ENCODE results near the gene TPD52L1. TPM values are rescaled to one million over a fixed set of nuclear protein-coding genes. Genes with fewer than 3 reads are reported as not detected.
A peak's percentile ranks its signal among the peaks of the same experiment; 100 is the strongest.

The TPD52L1 gene
- total RNA-seq, 6 experiments from 2014 or later = 36.8 to 119 (median 47.7) TPM

DNA sequence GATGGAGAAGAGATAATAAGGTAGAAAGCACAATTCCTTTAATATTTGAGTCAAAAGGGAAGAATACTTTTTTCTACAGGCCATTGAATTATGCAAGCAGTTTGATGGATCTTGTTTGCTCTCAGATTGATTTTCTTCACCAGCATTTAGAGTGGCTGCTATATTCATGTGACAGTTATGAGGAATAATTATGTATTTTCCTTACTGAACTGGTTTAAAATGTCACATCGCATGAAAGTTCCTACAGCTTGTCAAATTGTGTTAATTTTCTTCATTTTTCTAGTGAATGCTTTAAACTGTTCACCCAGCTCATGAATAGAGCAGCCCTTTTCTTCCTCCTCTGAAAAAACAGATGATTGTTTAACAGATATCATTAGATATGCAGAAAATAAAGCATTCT, 37.4 kb upstream of the TPD52L1 start:
- DNase-seq (no peak), ATAC-seq (no peak)
- Histone ChIP-seq H3K27ac (no peak overlapping the region), H3K9me3 (no peaks in the 10 kb centered on the region), H3K27me3 (no peaks in the 10 kb centered on the region), H3K36me3 (no peaks in the 10 kb centered on the region), H3K4me3 (no peak overlapping the region), H3K4me1 (no peaks in the 10 kb centered on the region)
- intact Hi-C loops (cut with DNase I) = no loop called here
- 92% methylated on average over 1 of the region's 1 CpG for WGBS (ENCODE audit: insufficient coverage, low coverage, low lambda C conversion rate, missing lambda C conversion rate)
- TF ChIP-seq, protein P1, sequence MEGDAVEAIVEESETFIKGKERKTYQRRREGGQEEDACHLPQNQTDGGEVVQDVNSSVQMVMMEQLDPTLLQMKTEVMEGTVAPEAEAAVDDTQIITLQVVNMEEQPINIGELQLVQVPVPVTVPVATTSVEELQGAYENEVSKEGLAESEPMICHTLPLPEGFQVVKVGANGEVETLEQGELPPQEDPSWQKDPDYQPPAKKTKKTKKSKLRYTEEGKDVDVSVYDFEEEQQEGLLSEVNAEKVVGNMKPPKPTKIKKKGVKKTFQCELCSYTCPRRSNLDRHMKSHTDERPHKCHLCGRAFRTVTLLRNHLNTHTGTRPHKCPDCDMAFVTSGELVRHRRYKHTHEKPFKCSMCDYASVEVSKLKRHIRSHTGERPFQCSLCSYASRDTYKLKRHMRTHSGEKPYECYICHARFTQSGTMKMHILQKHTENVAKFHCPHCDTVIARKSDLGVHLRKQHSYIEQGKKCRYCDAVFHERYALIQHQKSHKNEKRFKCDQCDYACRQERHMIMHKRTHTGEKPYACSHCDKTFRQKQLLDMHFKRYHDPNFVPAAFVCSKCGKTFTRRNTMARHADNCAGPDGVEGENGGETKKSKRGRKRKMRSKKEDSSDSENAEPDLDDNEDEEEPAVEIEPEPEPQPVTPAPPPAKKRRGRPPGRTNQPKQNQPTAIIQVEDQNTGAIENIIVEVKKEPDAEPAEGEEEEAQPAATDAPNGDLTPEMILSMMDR (IDR thresholded peaks at IDR 0.05) = no peak
- no peak for TF ChIP-seq POLR2A (IDR thresholded peaks at IDR 0.05)

DNA sequence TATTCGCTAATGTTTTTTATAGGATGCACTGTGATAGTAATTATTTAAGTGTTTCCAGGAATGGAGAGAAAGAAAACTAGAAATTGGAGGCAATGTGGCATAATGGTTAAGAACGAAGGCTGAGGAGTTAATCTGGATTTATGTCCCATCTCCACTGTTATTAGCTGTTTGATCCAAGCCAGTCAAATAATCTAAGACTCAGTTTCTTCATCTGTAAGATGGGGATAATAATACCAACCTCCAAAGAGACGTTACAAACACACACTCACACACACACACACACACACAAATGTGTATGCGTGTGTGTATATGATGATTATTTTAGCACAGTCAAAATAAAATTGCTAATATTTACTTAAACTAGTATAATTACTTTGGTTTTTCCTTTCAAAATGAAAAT, 36.9 kb upstream of the TPD52L1 start:
- H3K36me3 ChIP-seq = no peaks in the 10 kb centered on the region
- H3K4me1 ChIP-seq = peaks cover 0 to 4% (median under 1%) of the 10 kb centered on the region in 4 donors
- ATAC-seq (no peak), DNase-seq (no peak)
- 93% methylated on average over 4 of the region's 4 CpGs for WGBS (ENCODE audit: insufficient coverage, low coverage, low lambda C conversion rate, missing lambda C conversion rate)
- intact Hi-C loops (cut with DNase I) = no loop called here
- H3K9me3 ChIP-seq = no peaks in the 10 kb centered on the region
- no peak overlapping the region for H3K27ac ChIP-seq
- TF ChIP-seq, protein P1 (IDR thresholded peaks at IDR 0.05) = no peak
- TF ChIP-seq POLR2A (IDR thresholded peaks at IDR 0.05) = no peak
- no peaks in the 10 kb centered on the region for H3K27me3 ChIP-seq
- H3K4me3 ChIP-seq = no peak overlapping the region

DNA sequence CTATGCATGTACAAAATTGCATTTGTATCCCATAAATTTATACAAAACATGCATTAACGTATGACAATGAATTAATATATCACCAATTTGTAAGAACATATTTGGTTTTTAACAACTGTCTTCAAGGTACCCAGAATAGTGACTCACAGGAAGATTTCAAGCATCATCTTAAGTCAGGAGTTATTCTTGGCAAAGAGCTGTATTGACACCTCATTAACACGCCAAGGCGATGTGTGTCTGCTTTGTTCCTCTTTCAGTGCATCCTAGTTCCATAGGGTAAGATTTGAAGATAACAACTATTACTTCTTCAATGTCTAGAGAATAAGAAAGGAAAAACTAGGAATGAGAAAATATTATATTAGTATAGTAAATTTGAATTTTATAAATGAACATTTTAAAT, 35.8 kb upstream of the TPD52L1 start:
- Histone ChIP-seq H3K4me1 (peaks cover 0 to 14% (median 6%) of the 10 kb centered on the region in 4 donors), H3K27me3 (no peaks in the 10 kb centered on the region), H3K4me3 (no peak overlapping the region), H3K36me3 (no peaks in the 10 kb centered on the region), H3K9me3 (no peaks in the 10 kb centered on the region), H3K27ac (no peak overlapping the region)
- WGBS (ENCODE audit: insufficient coverage, low coverage, low lambda C conversion rate, missing lambda C conversion rate) = 86% methylated on average over 3 of the region's 3 CpGs
- ATAC-seq = no peak
- intact Hi-C loops (cut with DNase I) = no loop called here
- no peak for DNase-seq
- no peak for TF ChIP-seq POLR2A (IDR thresholded peaks at IDR 0.05)
- TF ChIP-seq, protein P1 (IDR thresholded peaks at IDR 0.05) = no peak

DNA sequence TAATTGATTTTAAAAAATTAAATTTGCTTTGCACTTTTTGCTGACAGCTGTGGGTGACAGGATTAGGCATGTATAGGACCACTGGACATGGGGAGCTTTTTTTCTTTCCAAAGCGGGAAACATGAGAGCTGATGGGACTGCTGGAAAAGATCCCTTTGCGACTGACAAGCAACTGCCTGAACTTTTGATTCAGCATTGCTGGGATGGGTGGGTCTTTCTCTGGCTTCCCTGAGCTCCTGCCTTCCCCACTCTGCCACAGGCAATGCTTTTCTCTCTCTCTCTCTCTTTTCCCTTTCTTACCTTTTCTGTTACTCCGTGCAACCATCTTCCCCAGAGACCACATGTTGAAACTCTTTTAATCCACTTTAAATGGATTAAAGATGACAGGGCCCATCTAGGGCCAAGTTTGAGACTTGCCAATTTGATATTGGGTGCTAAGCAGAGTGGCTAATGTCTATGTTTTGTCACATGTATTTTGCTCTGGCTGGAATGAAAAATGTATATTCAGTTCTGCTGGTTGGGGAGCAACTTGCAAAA, 33.5 kb upstream of the TPD52L1 start:
- peaks cover 0 to 14% (median 6%) of the 10 kb centered on the region in 4 donors for H3K4me1 ChIP-seq
- no peak overlapping the region for H3K4me3 ChIP-seq
- DNase-seq = no peak
- intact Hi-C loops (cut with DNase I) = no loop called here
- TF ChIP-seq, protein P1 (IDR thresholded peaks at IDR 0.05) = no peak
- TF ChIP-seq POLR2A (IDR thresholded peaks at IDR 0.05) = no peak
- WGBS (ENCODE audit: insufficient coverage, low coverage, low lambda C conversion rate, missing lambda C conversion rate) = 79% methylated on average over 2 of the region's 3 CpGs
- no peak overlapping the region for H3K27ac ChIP-seq
- no peaks in the 10 kb centered on the region for H3K36me3 ChIP-seq
- no peak for ATAC-seq
- no peaks in the 10 kb centered on the region for H3K9me3 ChIP-seq
- no peaks in the 10 kb centered on the region for H3K27me3 ChIP-seq

DNA sequence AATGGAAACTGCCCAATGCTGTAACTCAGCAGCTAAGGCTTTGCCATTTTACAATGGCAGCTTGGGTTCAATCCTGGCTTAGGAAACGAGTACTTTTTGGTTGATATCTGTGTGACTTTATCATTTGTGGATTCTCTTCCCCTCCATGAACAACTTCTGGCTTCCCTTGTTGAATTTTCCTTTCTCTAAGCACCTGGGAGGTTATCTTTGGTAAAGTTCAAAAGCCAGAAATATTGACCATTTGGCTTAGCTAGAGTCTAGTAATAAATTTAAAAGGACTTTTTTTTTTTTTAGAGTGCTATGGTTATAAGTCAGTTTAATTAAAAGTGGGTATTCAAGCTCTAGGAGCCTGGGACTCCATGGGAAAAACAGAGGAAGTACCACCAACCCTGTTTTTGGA, 31.7 kb upstream of the TPD52L1 start:
- intact Hi-C loops (cut with DNase I) = no loop called here
- ATAC-seq (peak in 2 of 4 donors; percentile 43 to 54), DNase-seq (no peak)
- Histone ChIP-seq H3K4me1 (peaks cover 0 to 14% (median 6%) of the 10 kb centered on the region in 4 donors), H3K4me3 (no peak overlapping the region), H3K36me3 (no peaks in the 10 kb centered on the region), H3K27me3 (no peaks in the 10 kb centered on the region), H3K27ac (no peak overlapping the region), H3K9me3 (no peaks in the 10 kb centered on the region)
- 31% methylated on average over 1 of the region's 1 CpG for WGBS (ENCODE audit: insufficient coverage, low coverage, low lambda C conversion rate, missing lambda C conversion rate)
- TF ChIP-seq, protein P1 (IDR thresholded peaks at IDR 0.05) = no peak
- no peak for TF ChIP-seq POLR2A (IDR thresholded peaks at IDR 0.05)

Measured in right lobe of liver (tissue), 6 donors.